Liver (tissue), 9 donors: ENCODE measurements around the gene CEP128. TPM values are rescaled to one million over a fixed set of nuclear protein-coding genes. Genes with fewer than 3 reads are reported as not detected.

Source experiments
- DNase-seq: peaks from one replicate; pipeline ENCODE4 v3.0.0-alpha.2; 2017; ENCODE audit warnings: low spot score
- H3K27ac ChIP-seq, 2 donors: one replicate each; pipeline ENCODE4 v1.7.0; 2013; ENCODE audit warnings: inconsistent platforms in 2 of 2, low read length in 2 of 2, control low read depth in 1 of 2, low read depth in 1 of 2, mild to moderate bottlenecking in 1 of 2
- H3K27me3 ChIP-seq, 4 donors: one replicate each; pipeline versions ENCODE4 v1.6.1 to v1.7.0; 2013; ENCODE audit warnings: low read length in 3 of 4, inconsistent platforms in 1 of 4, mild to moderate bottlenecking in 1 of 4, moderate library complexity in 1 of 4; ENCODE audit not compliant: control insufficient read depth in 4 of 4, insufficient read depth in 4 of 4
- H3K36me3 ChIP-seq, 4 donors: one replicate each; pipeline versions ENCODE4 v1.6.1 to v1.7.0; 2013; ENCODE audit warnings: low read length in 3 of 4, mild to moderate bottlenecking in 3 of 4, low read depth in 1 of 4, moderate library complexity in 1 of 4; ENCODE audit not compliant: control insufficient read depth in 4 of 4, insufficient read depth in 3 of 4
- H3K4me1 ChIP-seq, 4 donors: one replicate each; pipeline versions ENCODE4 v1.6.1 to v1.7.0; 2013; ENCODE audit warnings: low read length in 3 of 4, mild to moderate bottlenecking in 3 of 4, moderate library complexity in 1 of 4; ENCODE audit not compliant: control insufficient read depth in 4 of 4, insufficient read depth in 4 of 4
- H3K4me3 ChIP-seq, 3 donors: one replicate each; pipeline versions ENCODE4 v1.6.1 to v1.7.0; 2013; ENCODE audit warnings: low read length in 3 of 3, control low read depth in 1 of 3, low read depth in 1 of 3, mild to moderate bottlenecking in 1 of 3
- H3K9ac ChIP-seq, 2 donors: one replicate each; pipeline ENCODE4 v1.7.0; 2013; ENCODE audit warnings: low read length in 2 of 2, mild to moderate bottlenecking in 2 of 2, moderate library complexity in 2 of 2, control low read depth in 1 of 2, low read depth in 1 of 2
- H3K9me3 ChIP-seq, 4 donors: one replicate each; pipeline versions ENCODE4 v1.6.1 to v1.7.0; 2013; ENCODE audit warnings: low read length in 3 of 4; ENCODE audit not compliant: control insufficient read depth in 4 of 4
- EGR1 ChIP-seq, 2 donors: IDR thresholded peaks; 2 replicates each; pipeline ENCODE4 v1.6.1; 2016 to 2018; ENCODE audit warnings: antibody characterized with exemption in 2 of 2, low read depth in 2 of 2
- FOXA1 ChIP-seq: IDR thresholded peaks from 2 replicates; pipeline ENCODE4 v1.6.1; 2016; ENCODE audit warnings: antibody characterized with exemption
- FOXA2 ChIP-seq: IDR thresholded peaks from 2 replicates; pipeline ENCODE4 v1.6.1; 2016; ENCODE audit warnings: antibody characterized with exemption
- GABPA ChIP-seq, 2 donors: IDR thresholded peaks in 1 of 2; conservative IDR thresholded peaks in 1 of 2; 2 replicates each; pipeline ENCODE4 v1.6.1; 2016; ENCODE audit warnings: antibody characterized with exemption in 2 of 2, mild to moderate bottlenecking in 1 of 2, moderate library complexity in 1 of 2
- HNF4A ChIP-seq, 2 donors: conservative IDR thresholded peaks; 2 replicates each; pipeline ENCODE4 v1.6.1; 2016; ENCODE audit warnings: antibody characterized with exemption in 2 of 2, mild to moderate bottlenecking in 2 of 2
- HNF4G ChIP-seq: IDR thresholded peaks from 2 replicates; pipeline ENCODE4 v1.6.1; 2016; ENCODE audit warnings: antibody characterized with exemption
- JUND ChIP-seq, 2 donors: IDR thresholded peaks; 2 replicates each; pipeline ENCODE4 v1.6.1; 2016; ENCODE audit warnings: antibody characterized with exemption in 2 of 2
- NR2F2 ChIP-seq: IDR thresholded peaks from 2 replicates; pipeline ENCODE4 v1.6.1; 2016; ENCODE audit warnings: antibody characterized with exemption
- RAD21 ChIP-seq, 2 donors: IDR thresholded peaks; 2 replicates each; pipeline ENCODE4 v1.6.1; 2016; ENCODE audit warnings: antibody characterized with exemption in 2 of 2, mild to moderate bottlenecking in 2 of 2
- RXRA ChIP-seq, 2 donors: IDR thresholded peaks; 2 replicates each; pipeline ENCODE4 v1.6.1; 2017 to 2018; ENCODE audit warnings: antibody characterized with exemption in 2 of 2, mild to moderate bottlenecking in 1 of 2
- SP1 ChIP-seq: IDR thresholded peaks from 2 replicates; pipeline ENCODE4 v1.6.1; 2018; ENCODE audit warnings: antibody characterized with exemption, mild to moderate bottlenecking
- TAF1 ChIP-seq: conservative IDR thresholded peaks from 2 replicates; pipeline ENCODE4 v1.6.1; 2016; ENCODE audit warnings: antibody characterized with exemption, mild to moderate bottlenecking
- WGBS: extraction: QIAGEN DNeasy Blood & Tissue Kit; methylation state at CpG from one replicate; pipeline ENCODE4 v1.1.7; 2013; 5-methylcytosine and 5-hydroxymethylcytosine counted together
- polyA plus RNA-seq, 2 donors: library from polyadenylated mRNA; stranded (reverse) in 1 of 2; unstranded in 1 of 2; fragments of 200-250 nt in 1 of 2; fragments of >200 nt in 1 of 2; fragmentation: Nextera tagmentation in 1 of 2; extraction: Ambion mirVana in 1 of 2; gene quantifications; one replicate each; pipeline versions ENCODE4 v1.2.1 to v1.2.3, GENCODE V29; 2013 to 2015
- total RNA-seq, 2 donors: library from RNA; depleted of rRNA; stranded (reverse); fragments of >200 nt; gene quantifications; one replicate each; pipeline ENCODE4 v1.2.3, GENCODE V29; 2014
- TF ChIP-seq, protein P1 (sequence below): IDR thresholded peaks from 2 replicates; pipeline ENCODE4 v1.6.1; 2016; ENCODE audit warnings: antibody characterized with exemption, mild to moderate bottlenecking
- TF ChIP-seq, protein P2 (sequence below): IDR thresholded peaks from 2 replicates; pipeline ENCODE4 v1.6.1; 2016; ENCODE audit warnings: antibody characterized with exemption
- TF ChIP-seq, protein P3 (sequence below): IDR thresholded peaks from 2 replicates; pipeline ENCODE4 v1.6.1; 2016; ENCODE audit warnings: antibody characterized with exemption
- TF ChIP-seq, protein P4 (sequence below): IDR thresholded peaks from 2 replicates; pipeline ENCODE4 v1.6.1; 2016; ENCODE audit warnings: antibody characterized with exemption
- donor health status: healthy.
- donor health status: healthy.
- donor health status: healthy.
- donor health status: healthy.
- donor health status: healthy.

CEP128 gene
- total and polyA plus RNA-seq, 4 donors = 0.27 to 3.8 (median 1.4) TPM

DNA sequence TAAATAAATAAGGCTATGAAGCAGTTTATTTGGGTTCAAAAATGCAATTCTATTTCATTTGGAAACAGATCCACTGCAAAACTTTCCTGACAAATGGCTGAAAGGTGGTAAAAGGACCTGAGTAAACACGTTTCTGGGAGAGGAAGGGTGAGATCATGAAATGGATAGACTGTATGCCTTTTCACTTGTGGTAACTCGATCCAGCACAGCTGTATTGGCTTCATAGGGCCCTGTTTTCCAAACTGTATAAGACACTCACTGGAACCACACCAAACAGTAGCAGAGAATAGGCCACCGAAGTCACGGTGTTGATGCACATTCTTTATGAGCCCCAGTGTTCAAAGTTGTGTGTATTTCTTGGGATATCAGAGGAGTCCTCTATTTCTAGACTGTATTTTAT, 405.1 kb downstream of the CEP128 start (continued):
- TF ChIP-seq JUND (IDR thresholded peaks at IDR 0.05) (no peak), HNF4G (no peak), FOXA2 (no peak), GABPA (IDR thresholded peaks at IDR 0.05 in 1 of 2, conservative IDR thresholded peaks at IDR 0.05 in 1 of 2) (no peak), RAD21 (IDR thresholded peaks at IDR 0.05) (no peak), TAF1 (no peak)

DNA sequence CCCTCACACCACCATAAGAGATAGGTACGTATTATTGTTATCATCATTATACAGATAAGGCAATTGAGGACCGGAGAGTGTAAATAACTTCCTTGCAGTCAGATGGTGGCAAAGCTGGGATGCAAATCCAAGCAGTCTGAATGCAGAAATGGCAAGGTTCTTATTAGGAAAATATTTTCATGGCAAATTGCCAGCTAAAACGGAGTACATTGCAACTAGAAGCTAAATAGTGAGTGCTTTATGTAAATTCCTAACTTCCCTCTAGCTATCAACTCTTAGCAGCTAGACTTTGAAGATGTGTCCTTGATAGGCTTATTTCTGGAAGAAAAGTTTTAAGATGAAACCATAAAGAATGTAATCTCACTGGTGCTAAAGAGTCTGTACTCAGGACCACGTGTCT, 406.4 kb downstream of the CEP128 start:
- no peak overlapping the region for H3K4me3 ChIP-seq
- H3K27me3 ChIP-seq = no peaks in the 10 kb centered on the region
- no peak overlapping the region for H3K9ac ChIP-seq
- 72% methylated on average over 4 of the region's 4 CpGs for WGBS
- DNase-seq = no peak
- no peaks in the 10 kb centered on the region for H3K4me1 ChIP-seq
- H3K27ac ChIP-seq = no peak overlapping the region
- no peaks in the 10 kb centered on the region for H3K9me3 ChIP-seq
- no peaks in the 10 kb centered on the region for H3K36me3 ChIP-seq
- TF ChIP-seq HNF4A (conservative IDR thresholded peaks at IDR 0.05) = no peak
- TF ChIP-seq FOXA2 = no peak
- TF ChIP-seq, protein P1, sequence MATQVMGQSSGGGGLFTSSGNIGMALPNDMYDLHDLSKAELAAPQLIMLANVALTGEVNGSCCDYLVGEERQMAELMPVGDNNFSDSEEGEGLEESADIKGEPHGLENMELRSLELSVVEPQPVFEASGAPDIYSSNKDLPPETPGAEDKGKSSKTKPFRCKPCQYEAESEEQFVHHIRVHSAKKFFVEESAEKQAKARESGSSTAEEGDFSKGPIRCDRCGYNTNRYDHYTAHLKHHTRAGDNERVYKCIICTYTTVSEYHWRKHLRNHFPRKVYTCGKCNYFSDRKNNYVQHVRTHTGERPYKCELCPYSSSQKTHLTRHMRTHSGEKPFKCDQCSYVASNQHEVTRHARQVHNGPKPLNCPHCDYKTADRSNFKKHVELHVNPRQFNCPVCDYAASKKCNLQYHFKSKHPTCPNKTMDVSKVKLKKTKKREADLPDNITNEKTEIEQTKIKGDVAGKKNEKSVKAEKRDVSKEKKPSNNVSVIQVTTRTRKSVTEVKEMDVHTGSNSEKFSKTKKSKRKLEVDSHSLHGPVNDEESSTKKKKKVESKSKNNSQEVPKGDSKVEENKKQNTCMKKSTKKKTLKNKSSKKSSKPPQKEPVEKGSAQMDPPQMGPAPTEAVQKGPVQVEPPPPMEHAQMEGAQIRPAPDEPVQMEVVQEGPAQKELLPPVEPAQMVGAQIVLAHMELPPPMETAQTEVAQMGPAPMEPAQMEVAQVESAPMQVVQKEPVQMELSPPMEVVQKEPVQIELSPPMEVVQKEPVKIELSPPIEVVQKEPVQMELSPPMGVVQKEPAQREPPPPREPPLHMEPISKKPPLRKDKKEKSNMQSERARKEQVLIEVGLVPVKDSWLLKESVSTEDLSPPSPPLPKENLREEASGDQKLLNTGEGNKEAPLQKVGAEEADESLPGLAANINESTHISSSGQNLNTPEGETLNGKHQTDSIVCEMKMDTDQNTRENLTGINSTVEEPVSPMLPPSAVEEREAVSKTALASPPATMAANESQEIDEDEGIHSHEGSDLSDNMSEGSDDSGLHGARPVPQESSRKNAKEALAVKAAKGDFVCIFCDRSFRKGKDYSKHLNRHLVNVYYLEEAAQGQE = no peak
- TF ChIP-seq FOXA1 = no peak
- TF ChIP-seq EGR1 (IDR thresholded peaks at IDR 0.05; ENCODE audit: low read depth in 2 of 2) = no peak
- TF ChIP-seq HNF4G = no peak
- TF ChIP-seq NR2F2 = no peak
- no peak for TF ChIP-seq RXRA (IDR thresholded peaks at IDR 0.05)
- no peak for TF ChIP-seq JUND (IDR thresholded peaks at IDR 0.05)
- TF ChIP-seq RAD21 (IDR thresholded peaks at IDR 0.05) = no peak
- TF ChIP-seq SP1 = no peak
- TF ChIP-seq, protein P2, sequence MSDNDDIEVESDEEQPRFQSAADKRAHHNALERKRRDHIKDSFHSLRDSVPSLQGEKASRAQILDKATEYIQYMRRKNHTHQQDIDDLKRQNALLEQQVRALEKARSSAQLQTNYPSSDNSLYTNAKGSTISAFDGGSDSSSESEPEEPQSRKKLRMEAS = no peak
- TF ChIP-seq, protein P3, sequence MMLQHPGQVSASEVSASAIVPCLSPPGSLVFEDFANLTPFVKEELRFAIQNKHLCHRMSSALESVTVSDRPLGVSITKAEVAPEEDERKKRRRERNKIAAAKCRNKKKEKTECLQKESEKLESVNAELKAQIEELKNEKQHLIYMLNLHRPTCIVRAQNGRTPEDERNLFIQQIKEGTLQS = no peak

DNA sequence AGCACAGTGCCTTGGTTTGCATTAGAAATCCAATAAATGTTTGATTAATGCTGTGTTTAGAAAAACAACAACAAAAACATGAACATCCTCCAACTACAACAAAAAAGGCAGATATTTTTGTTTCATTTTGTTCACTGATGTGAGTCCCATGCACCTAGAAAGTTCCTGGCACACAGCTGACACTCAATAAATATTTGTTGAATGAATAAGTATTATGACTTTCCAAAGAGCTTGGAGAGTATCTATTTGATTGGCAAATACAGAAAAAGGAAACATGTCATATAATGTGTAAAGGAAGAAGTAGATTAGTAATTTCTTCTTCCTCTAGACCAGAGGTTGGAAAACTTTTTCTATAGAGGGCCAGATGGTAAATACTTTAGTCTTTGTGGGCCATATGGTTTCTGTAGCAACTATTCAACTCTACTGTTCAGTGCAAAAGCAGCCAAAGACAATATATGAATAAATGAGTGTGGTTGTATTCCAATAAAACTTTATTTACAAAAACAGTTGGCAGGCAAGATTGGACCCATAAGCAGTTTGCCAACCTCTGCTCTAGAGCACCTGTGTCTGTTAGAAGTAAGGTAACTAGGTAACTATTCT, 417.9 kb downstream of the CEP128 start:
- Histone ChIP-seq H3K27me3 (no peaks in the 10 kb centered on the region), H3K36me3 (peaks cover 0 to 5% (median 0%) of the 10 kb centered on the region in 4 donors), H3K9ac (no peak overlapping the region), H3K27ac (no peak overlapping the region), H3K4me3 (no peak overlapping the region), H3K9me3 (no peaks in the 10 kb centered on the region), H3K4me1 (no peaks in the 10 kb centered on the region)
- TF ChIP-seq NR2F2 (no peak), RXRA (IDR thresholded peaks at IDR 0.05) (no peak), TAF1 (no peak), HNF4G (no peak), RAD21 (IDR thresholded peaks at IDR 0.05) (no peak), EGR1 (IDR thresholded peaks at IDR 0.05; ENCODE audit: low read depth in 2 of 2) (no peak), JUND (IDR thresholded peaks at IDR 0.05) (no peak), FOXA2 (no peak)
- TF ChIP-seq, protein P2 = no peak
- TF ChIP-seq, protein P1 = no peak
- TF ChIP-seq, protein P3 = no peak
- TF ChIP-seq, protein P4, sequence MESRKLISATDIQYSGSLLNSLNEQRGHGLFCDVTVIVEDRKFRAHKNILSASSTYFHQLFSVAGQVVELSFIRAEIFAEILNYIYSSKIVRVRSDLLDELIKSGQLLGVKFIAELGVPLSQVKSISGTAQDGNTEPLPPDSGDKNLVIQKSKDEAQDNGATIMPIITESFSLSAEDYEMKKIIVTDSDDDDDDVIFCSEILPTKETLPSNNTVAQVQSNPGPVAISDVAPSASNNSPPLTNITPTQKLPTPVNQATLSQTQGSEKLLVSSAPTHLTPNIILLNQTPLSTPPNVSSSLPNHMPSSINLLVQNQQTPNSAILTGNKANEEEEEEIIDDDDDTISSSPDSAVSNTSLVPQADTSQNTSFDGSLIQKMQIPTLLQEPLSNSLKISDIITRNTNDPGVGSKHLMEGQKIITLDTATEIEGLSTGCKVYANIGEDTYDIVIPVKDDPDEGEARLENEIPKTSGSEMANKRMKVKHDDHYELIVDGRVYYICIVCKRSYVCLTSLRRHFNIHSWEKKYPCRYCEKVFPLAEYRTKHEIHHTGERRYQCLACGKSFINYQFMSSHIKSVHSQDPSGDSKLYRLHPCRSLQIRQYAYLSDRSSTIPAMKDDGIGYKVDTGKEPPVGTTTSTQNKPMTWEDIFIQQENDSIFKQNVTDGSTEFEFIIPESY = no peak
- no peak for DNase-seq
